Endodermal cell (in vitro differentiated cells): ENCODE measurements around the gene RCC1. TPM values are rescaled to one million over a fixed set of nuclear protein-coding genes. Genes with fewer than 3 reads are reported as not detected.

Source experiments
- DNase-seq: peaks from one replicate; pipeline ENCODE4 v3.0.0-alpha.2; 2017
- H3K27ac ChIP-seq: 2 replicates; pipeline ENCODE4 v1.5.1; 2013; ENCODE audit warnings: mild to moderate bottlenecking, low read depth, low read length, moderate library complexity
- H3K27me3 ChIP-seq: 2 replicates; pipeline ENCODE4 v1.6.1; 2013; ENCODE audit warnings: mild to moderate bottlenecking, low read length, moderate library complexity; ENCODE audit not compliant: insufficient read depth, control insufficient read depth, poor library complexity, severe bottlenecking
- H3K36me3 ChIP-seq: 2 replicates; pipeline ENCODE4 v1.7.0; 2013; ENCODE audit warnings: mild to moderate bottlenecking, low read length, moderate library complexity; ENCODE audit not compliant: control insufficient read depth, insufficient read depth
- H3K4me1 ChIP-seq: one replicate; pipeline ENCODE4 v1.7.0; 2013; ENCODE audit warnings: low read length; ENCODE audit not compliant: control insufficient read depth, insufficient read depth
- H3K4me3 ChIP-seq: 2 replicates; pipeline ENCODE4 v1.5.1; 2013; ENCODE audit warnings: mild to moderate bottlenecking, low read length, moderate library complexity
- H3K9ac ChIP-seq: 2 replicates; pipeline ENCODE4 v1.6.1; 2013; ENCODE audit warnings: mild to moderate bottlenecking, low read length, moderate library complexity; ENCODE audit not compliant: poor library complexity, severe bottlenecking; ENCODE audit errors: extremely low read depth
- H3K9me3 ChIP-seq: 2 replicates; pipeline ENCODE4 v1.6.1; 2013; ENCODE audit warnings: mild to moderate bottlenecking, low read length, moderate library complexity; ENCODE audit not compliant: control insufficient read depth
- H3K27ac Mint-ChIP-seq: 2 replicates; pipeline ENCODE4 v1.8.0; 2020; ENCODE audit warnings: mixed read lengths
- H3K27me3 Mint-ChIP-seq: 2 replicates; pipeline ENCODE4 v1.8.0; 2021; ENCODE audit warnings: mild to moderate bottlenecking, mixed read lengths; ENCODE audit not compliant: insufficient read depth
- H3K36me3 Mint-ChIP-seq: 2 replicates; pipeline ENCODE4 v1.8.0; 2020; ENCODE audit warnings: low read depth, mixed read lengths
- H3K4me1 Mint-ChIP-seq: 2 replicates; pipeline ENCODE4 v1.8.0; 2020; ENCODE audit warnings: mixed read lengths
- H3K4me3 Mint-ChIP-seq: 2 replicates; pipeline ENCODE4 v1.8.0; 2020; ENCODE audit warnings: mild to moderate bottlenecking, moderate library complexity, mixed read lengths
- H3K9me3 Mint-ChIP-seq: 2 replicates; pipeline ENCODE4 v1.8.0; 2020; ENCODE audit warnings: mild to moderate bottlenecking, mixed read lengths
- CTCF ChIP-seq: fragments of 200-600 bp; sonication (generic); conservative IDR thresholded peaks from 2 replicates; pipeline ENCODE4 v1.5.0; 2021; ENCODE audit warnings: antibody characterized with exemption, mild to moderate bottlenecking
- WGBS, 2 experiments: methylation state at CpG; one replicate each; pipeline versions ENCODE4 v1.1.5 to v1.1.7; 2013; ENCODE audit warnings: missing lambda C conversion rate in 2 of 2, mixed read lengths in 1 of 2; ENCODE audit not compliant: insufficient coverage in 1 of 2, insufficient read length in 1 of 2; 5-methylcytosine and 5-hydroxymethylcytosine counted together
- total RNA-seq, 2 donors: library from RNA; stranded (reverse); fragmentation: NEBNext Ultra II Directional in 1 of 2; extraction: Animal tissue kit (Norgen Biotek cat#: 25700) in 1 of 2; gene quantifications; 2 replicates in 1 of 2; 3 replicates in 1 of 2; pipeline ENCODE4 v1.2.1, GENCODE V29; 2021

RCC1 gene
- total RNA-seq, 2 donors from 2014 or later: 55.4 to 65.3 TPM

GRCh38 chr1:28552758-28553663 lies 47.2 kb downstream of the RCC1 start, which contains the start of gene TRNAU1AP:
Gene TRNAU1AP, plus strand, starts transcription at chr1:28553085. Its CDS starts 26 bp downstream, at chr1:28553111.
- no peaks in the 10 kb centered on the region for H3K9me3 Mint-ChIP-seq
- H3K4me1 ChIP-seq: no peaks in the 10 kb centered on the region
- H3K36me3 ChIP-seq: peaks cover 16% of the 10 kb centered on the region
- H3K27ac ChIP-seq: no peak within 1 kb of the TSS
- no peaks in the 10 kb centered on the region for H3K27me3 ChIP-seq
- H3K27me3 Mint-ChIP-seq: peaks cover 1% of the 10 kb centered on the region
- H3K9ac ChIP-seq: peak within 1 kb of the TSS; percentile 68
- H3K36me3 Mint-ChIP-seq: peaks cover 23% of the 10 kb centered on the region
- peak within 1 kb of the TSS; percentile 96 for H3K27ac Mint-ChIP-seq
- no peak for TF ChIP-seq CTCF
- H3K4me3 ChIP-seq: peak within 1 kb of the TSS; percentile 95
- peak; percentile 99 for DNase-seq
- H3K4me3 Mint-ChIP-seq: peak within 1 kb of the TSS; percentile 99
- WGBS, 2 experiments: 0% methylated on average over 47 to 63 of the region's 63 CpGs
- H3K9me3 ChIP-seq: no peaks in the 10 kb centered on the region
- H3K4me1 Mint-ChIP-seq: no peaks in the 10 kb centered on the region

- H3K4me1 ChIP-seq: no peaks in the 10 kb centered on the region
- no peak overlapping the region for H3K9ac ChIP-seq
- no peak overlapping the region for H3K27ac ChIP-seq
- no peak for DNase-seq
- Mint-ChIP-seq H3K27me3 (no peaks in the 10 kb centered on the region), H3K27ac (peak overlapping the region; percentile 48), H3K4me1 (peaks cover 9% of the 10 kb centered on the region), H3K9me3 (peaks cover 1% of the 10 kb centered on the region), H3K36me3 (peaks cover 70% of the 10 kb centered on the region), H3K4me3 (no peak overlapping the region)
- H3K27me3 ChIP-seq: no peaks in the 10 kb centered on the region
- H3K36me3 ChIP-seq: peaks cover 55% of the 10 kb centered on the region
- no peaks in the 10 kb centered on the region for H3K9me3 ChIP-seq
- no peak for TF ChIP-seq CTCF
- 83 to 97% methylated on average over 1 to 3 of the region's 3 CpGs for WGBS, 2 experiments
- no peak overlapping the region for H3K4me3 ChIP-seq
Measured at GRCh38 chr1:28560886-28561285, 55.0 kb downstream of the RCC1 start.

- peaks cover 1% of the 10 kb centered on the region for H3K9me3 Mint-ChIP-seq
- H3K4me3 Mint-ChIP-seq: no peak overlapping the region
- H3K4me1 ChIP-seq: no peaks in the 10 kb centered on the region
- H3K27ac Mint-ChIP-seq: no peak overlapping the region
- H3K36me3 ChIP-seq: peaks cover 74% of the 10 kb centered on the region
- H3K27me3 ChIP-seq: no peaks in the 10 kb centered on the region
- no peak for TF ChIP-seq CTCF
- peaks cover 76% of the 10 kb centered on the region for H3K36me3 Mint-ChIP-seq
- H3K27ac ChIP-seq: no peak overlapping the region
- H3K9ac ChIP-seq: no peak overlapping the region
- H3K9me3 ChIP-seq: no peaks in the 10 kb centered on the region
- H3K4me1 Mint-ChIP-seq: peaks cover 9% of the 10 kb centered on the region
- H3K4me3 ChIP-seq: no peak overlapping the region
- no peaks in the 10 kb centered on the region for H3K27me3 Mint-ChIP-seq
- no peak for DNase-seq
Measured at GRCh38 chr1:28564310-28564709, 58.5 kb downstream of the RCC1 start.
